Measurements from ENCODE around the gene POLR1B. TPM values are rescaled to one million over a fixed set of nuclear protein-coding genes. Genes with fewer than 3 reads are reported as not detected.

Gene POLR1B
- polyA plus RNA-seq, 1 of the 3 experiments (the other 2 are of a cell fraction): 13.4 TPM

DNA sequence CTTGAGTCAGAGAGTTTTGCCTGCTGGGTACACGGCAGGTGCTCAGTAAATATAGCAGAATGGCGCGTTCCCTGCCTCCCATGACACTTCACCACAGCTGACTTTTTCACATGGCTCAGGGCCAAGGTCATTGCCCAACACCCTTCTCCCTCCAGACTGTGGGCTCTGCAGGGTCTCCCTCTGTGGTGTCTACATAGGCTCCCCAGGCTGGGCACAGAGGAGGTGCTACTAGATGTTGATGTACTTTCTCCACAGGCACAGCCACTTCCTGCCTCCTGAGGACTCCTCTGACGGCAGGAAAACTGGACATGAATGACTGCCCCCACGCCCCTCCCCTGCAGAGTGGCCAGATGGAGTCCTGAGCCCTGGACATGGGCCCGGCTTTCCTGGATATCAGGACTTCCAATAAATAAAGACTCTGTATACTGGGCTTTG is 46.4 kb downstream of the POLR1B start:
- no peak overlapping the region for H3K4me3 ChIP-seq (ENCODE audit: low read depth in 2 of 2, low read length in 1 of 2)
- no peak for TF ChIP-seq RCOR1 (IDR thresholded peaks at IDR 0.05; ENCODE audit: low read length)
- TF ChIP-seq SIN3A (IDR thresholded peaks at IDR 0.05; ENCODE audit: borderline replicate concordance, low read depth, low read length): no peak
- no peak for TF ChIP-seq GABPA (IDR thresholded peaks at IDR 0.05; ENCODE audit: low read depth)
- no peak for TF ChIP-seq FOSL2 (IDR thresholded peaks at IDR 0.05; ENCODE audit: borderline replicate concordance, low read depth)
- no peak for TF ChIP-seq NFIC (IDR thresholded peaks at IDR 0.05; ENCODE audit: borderline replicate concordance)
- TF ChIP-seq FOXJ3 (CRISPR knock-in tag; IDR thresholded peaks at IDR 0.05): no peak
- TF ChIP-seq FOXM1 (IDR thresholded peaks at IDR 0.05; ENCODE audit: low read depth): no peak
- no peak for TF ChIP-seq ELF1 (IDR thresholded peaks at IDR 0.05)
- TF ChIP-seq, protein P1, sequence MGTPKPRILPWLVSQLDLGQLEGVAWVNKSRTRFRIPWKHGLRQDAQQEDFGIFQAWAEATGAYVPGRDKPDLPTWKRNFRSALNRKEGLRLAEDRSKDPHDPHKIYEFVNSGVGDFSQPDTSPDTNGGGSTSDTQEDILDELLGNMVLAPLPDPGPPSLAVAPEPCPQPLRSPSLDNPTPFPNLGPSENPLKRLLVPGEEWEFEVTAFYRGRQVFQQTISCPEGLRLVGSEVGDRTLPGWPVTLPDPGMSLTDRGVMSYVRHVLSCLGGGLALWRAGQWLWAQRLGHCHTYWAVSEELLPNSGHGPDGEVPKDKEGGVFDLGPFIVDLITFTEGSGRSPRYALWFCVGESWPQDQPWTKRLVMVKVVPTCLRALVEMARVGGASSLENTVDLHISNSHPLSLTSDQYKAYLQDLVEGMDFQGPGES (IDR thresholded peaks at IDR 0.05; ENCODE audit: low read depth, low read length): no peak
- TF ChIP-seq, protein P2, sequence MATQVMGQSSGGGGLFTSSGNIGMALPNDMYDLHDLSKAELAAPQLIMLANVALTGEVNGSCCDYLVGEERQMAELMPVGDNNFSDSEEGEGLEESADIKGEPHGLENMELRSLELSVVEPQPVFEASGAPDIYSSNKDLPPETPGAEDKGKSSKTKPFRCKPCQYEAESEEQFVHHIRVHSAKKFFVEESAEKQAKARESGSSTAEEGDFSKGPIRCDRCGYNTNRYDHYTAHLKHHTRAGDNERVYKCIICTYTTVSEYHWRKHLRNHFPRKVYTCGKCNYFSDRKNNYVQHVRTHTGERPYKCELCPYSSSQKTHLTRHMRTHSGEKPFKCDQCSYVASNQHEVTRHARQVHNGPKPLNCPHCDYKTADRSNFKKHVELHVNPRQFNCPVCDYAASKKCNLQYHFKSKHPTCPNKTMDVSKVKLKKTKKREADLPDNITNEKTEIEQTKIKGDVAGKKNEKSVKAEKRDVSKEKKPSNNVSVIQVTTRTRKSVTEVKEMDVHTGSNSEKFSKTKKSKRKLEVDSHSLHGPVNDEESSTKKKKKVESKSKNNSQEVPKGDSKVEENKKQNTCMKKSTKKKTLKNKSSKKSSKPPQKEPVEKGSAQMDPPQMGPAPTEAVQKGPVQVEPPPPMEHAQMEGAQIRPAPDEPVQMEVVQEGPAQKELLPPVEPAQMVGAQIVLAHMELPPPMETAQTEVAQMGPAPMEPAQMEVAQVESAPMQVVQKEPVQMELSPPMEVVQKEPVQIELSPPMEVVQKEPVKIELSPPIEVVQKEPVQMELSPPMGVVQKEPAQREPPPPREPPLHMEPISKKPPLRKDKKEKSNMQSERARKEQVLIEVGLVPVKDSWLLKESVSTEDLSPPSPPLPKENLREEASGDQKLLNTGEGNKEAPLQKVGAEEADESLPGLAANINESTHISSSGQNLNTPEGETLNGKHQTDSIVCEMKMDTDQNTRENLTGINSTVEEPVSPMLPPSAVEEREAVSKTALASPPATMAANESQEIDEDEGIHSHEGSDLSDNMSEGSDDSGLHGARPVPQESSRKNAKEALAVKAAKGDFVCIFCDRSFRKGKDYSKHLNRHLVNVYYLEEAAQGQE (IDR thresholded peaks at IDR 0.05; ENCODE audit: low read depth, low read length): no peak
- TF ChIP-seq, protein P3, sequence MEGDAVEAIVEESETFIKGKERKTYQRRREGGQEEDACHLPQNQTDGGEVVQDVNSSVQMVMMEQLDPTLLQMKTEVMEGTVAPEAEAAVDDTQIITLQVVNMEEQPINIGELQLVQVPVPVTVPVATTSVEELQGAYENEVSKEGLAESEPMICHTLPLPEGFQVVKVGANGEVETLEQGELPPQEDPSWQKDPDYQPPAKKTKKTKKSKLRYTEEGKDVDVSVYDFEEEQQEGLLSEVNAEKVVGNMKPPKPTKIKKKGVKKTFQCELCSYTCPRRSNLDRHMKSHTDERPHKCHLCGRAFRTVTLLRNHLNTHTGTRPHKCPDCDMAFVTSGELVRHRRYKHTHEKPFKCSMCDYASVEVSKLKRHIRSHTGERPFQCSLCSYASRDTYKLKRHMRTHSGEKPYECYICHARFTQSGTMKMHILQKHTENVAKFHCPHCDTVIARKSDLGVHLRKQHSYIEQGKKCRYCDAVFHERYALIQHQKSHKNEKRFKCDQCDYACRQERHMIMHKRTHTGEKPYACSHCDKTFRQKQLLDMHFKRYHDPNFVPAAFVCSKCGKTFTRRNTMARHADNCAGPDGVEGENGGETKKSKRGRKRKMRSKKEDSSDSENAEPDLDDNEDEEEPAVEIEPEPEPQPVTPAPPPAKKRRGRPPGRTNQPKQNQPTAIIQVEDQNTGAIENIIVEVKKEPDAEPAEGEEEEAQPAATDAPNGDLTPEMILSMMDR (IDR thresholded peaks at IDR 0.05): no peak
- TF ChIP-seq SMC3 (IDR thresholded peaks at IDR 0.05; ENCODE audit: low read depth, low read length): no peak
- TF ChIP-seq, protein P4, sequence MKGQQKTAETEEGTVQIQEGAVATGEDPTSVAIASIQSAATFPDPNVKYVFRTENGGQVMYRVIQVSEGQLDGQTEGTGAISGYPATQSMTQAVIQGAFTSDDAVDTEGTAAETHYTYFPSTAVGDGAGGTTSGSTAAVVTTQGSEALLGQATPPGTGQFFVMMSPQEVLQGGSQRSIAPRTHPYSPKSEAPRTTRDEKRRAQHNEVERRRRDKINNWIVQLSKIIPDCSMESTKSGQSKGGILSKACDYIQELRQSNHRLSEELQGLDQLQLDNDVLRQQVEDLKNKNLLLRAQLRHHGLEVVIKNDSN (IDR thresholded peaks at IDR 0.05; ENCODE audit: borderline replicate concordance, low read depth): no peak
- no peak for TF ChIP-seq EZH2phosphoT487 (IDR thresholded peaks at IDR 0.05; ENCODE audit: borderline replicate concordance, low read depth)
- no peak for TF ChIP-seq NRF1 (IDR thresholded peaks at IDR 0.05; ENCODE audit: low read depth, low read length)
- no peaks in the 10 kb centered on the region for H3K9me3 ChIP-seq
- H3K9me2 ChIP-seq: no peaks in the 10 kb centered on the region
- DNase-seq: no peak
- H3K4me2 ChIP-seq: no peak overlapping the region
- peaks cover 5% of the 10 kb centered on the region for H3F3A ChIP-seq (replicated peaks; ENCODE audit: insufficient read depth)
- peaks cover 5 to 21% of the 10 kb centered on the region in 2 experiments; a peak in 2 of 4 replicates for H3K4me1 ChIP-seq (ENCODE audit: control insufficient read depth in 1 of 2, insufficient read depth in 2 of 2, low read depth in 1 of 2, low read length in 1 of 2)
- peaks cover 10 to 18% of the 10 kb centered on the region in 2 experiments for H3K36me3 ChIP-seq (replicated peaks in 1 of 2; ENCODE audit: control insufficient read depth in 1 of 2, insufficient read depth in 2 of 2, low read length in 1 of 2)
- ChIA-PET CTCF (interaction anchor here (0.8 to 2.0 kb wide), 3 partner anchors 11 to 138 kb away, joined by 3 to 14 read pairs (median 6); no protein-coding TSS in a partner anchor), POLR2A (no interaction called here)
- 90% methylated on average over 3 of the region's 6 CpGs for WGBS (ENCODE audit: low lambda C conversion rate)
- H3K27me3 ChIP-seq (ENCODE audit: insufficient read depth): no peaks in the 10 kb centered on the region
- H3K9ac ChIP-seq: no peak overlapping the region
- H2AFZ ChIP-seq (ENCODE audit: low read depth): no peak overlapping the region
- H3K79me2 ChIP-seq (ENCODE audit: insufficient read depth): peaks cover 11% of the 10 kb centered on the region
- H4K20me1 ChIP-seq (ENCODE audit: insufficient read depth): no peaks in the 10 kb centered on the region
- no peak overlapping the region for H3K27ac ChIP-seq (ENCODE audit: low read depth in 2 of 2, low read length in 1 of 2)
